Measurements from ENCODE around the gene NPNT.

DNA sequence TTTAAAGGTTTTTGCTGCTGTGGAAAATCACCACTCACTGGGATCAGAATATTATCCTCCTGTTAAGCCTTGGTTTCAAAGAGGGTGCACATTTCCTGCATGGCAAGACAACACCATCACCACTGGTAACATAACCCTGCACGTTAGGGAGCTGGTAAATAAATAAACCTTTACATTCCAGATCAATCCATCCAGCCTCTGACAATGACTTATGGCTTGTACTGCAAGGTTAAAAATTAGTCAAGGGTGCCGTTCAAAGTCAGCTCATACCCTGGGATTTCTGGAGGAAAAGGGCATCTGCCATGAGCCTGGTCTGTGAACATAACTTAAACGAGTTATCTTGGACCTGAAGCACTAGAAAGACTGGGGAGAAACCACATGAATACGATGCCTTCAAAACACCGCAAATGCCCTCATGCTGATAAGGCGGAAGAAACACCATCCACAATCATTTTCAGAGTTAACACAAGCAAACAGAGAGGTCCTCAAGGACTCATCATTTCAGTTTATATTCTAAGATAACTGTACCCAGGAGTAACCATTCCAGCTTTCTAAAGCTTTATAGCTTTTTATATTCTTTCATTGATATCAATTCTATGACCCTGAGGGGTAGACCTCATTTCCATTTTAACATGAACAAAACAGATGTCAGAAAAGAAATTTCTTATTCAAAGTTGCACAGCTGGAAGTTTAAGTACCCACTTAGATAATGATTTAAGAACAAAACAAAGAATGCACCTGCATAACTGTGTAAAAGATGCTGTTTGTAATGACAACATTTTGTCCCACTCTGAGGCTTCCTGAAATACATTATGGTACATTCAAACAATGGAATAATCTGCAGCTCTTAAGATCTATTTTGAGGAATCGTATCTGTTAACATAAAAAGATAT, 103.1 kb downstream of the NPNT start:
- TF ChIP-seq, protein P1, sequence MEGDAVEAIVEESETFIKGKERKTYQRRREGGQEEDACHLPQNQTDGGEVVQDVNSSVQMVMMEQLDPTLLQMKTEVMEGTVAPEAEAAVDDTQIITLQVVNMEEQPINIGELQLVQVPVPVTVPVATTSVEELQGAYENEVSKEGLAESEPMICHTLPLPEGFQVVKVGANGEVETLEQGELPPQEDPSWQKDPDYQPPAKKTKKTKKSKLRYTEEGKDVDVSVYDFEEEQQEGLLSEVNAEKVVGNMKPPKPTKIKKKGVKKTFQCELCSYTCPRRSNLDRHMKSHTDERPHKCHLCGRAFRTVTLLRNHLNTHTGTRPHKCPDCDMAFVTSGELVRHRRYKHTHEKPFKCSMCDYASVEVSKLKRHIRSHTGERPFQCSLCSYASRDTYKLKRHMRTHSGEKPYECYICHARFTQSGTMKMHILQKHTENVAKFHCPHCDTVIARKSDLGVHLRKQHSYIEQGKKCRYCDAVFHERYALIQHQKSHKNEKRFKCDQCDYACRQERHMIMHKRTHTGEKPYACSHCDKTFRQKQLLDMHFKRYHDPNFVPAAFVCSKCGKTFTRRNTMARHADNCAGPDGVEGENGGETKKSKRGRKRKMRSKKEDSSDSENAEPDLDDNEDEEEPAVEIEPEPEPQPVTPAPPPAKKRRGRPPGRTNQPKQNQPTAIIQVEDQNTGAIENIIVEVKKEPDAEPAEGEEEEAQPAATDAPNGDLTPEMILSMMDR (conservative IDR thresholded peaks at IDR 0.05; ENCODE audit: low read length), result no peak
- TF ChIP-seq EZH2phosphoT487 (IDR thresholded peaks at IDR 0.05; ENCODE audit: borderline replicate concordance), result no peak

Data from Loucy (cell line).